GM12874 (cell line): ENCODE results near the gene CEP112.

Source experiments
- TF ChIP-seq, protein P1 (sequence below): IDR thresholded peaks from 2 replicates; pipeline ENCODE4 v1.5.1; 2011; ENCODE audit warnings: low read depth, mild to moderate bottlenecking, control low read depth, low read length, moderate library complexity; ENCODE audit not compliant: insufficient read depth

The CEP112 gene

DNA sequence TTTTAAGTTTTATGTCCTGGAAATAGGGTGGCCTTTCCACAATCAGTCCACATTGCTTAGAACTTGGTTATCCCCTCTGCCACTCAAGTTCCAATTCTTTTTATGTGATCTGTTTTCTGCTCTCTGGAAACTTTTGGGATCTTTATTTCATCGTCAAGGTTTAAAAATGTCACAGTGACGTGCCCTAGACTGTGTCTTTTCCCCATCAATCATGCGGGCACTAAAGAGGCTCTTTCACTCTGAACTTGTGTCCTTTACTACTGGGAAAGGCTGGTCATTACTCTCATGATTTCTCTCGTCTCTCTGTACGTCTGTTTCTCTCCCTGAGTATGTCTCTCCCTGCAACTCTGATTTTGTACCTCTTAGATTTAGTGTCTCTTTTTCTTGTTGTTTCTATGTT, 440.7 kb downstream of the CEP112 start:
- TF ChIP-seq, protein P1, sequence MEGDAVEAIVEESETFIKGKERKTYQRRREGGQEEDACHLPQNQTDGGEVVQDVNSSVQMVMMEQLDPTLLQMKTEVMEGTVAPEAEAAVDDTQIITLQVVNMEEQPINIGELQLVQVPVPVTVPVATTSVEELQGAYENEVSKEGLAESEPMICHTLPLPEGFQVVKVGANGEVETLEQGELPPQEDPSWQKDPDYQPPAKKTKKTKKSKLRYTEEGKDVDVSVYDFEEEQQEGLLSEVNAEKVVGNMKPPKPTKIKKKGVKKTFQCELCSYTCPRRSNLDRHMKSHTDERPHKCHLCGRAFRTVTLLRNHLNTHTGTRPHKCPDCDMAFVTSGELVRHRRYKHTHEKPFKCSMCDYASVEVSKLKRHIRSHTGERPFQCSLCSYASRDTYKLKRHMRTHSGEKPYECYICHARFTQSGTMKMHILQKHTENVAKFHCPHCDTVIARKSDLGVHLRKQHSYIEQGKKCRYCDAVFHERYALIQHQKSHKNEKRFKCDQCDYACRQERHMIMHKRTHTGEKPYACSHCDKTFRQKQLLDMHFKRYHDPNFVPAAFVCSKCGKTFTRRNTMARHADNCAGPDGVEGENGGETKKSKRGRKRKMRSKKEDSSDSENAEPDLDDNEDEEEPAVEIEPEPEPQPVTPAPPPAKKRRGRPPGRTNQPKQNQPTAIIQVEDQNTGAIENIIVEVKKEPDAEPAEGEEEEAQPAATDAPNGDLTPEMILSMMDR = no peak

DNA sequence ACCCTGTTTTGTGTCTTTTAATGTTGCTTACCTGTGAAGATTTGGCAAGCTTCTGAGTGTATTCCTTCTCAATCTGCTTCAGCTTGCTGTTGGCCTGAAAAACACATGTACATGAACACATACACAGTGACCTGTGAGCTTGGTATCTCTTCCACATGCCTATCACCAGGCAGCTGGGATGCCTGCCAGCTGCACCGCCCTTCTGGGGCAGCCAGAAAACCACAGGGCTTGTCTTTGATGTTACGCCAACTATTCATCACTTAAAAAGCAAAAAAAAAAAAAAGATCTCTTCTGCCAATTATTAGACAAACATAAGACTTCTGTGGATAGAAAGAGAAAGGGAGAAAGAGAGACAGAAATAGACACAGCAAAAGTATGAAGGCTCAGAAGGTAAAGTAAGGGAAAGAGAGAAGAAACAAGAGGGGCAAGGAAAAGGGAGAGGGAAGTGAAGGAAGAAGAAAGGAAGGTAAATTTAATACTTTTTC, 441.3 kb downstream of the CEP112 start:
- TF ChIP-seq, protein P1 = no peak

DNA sequence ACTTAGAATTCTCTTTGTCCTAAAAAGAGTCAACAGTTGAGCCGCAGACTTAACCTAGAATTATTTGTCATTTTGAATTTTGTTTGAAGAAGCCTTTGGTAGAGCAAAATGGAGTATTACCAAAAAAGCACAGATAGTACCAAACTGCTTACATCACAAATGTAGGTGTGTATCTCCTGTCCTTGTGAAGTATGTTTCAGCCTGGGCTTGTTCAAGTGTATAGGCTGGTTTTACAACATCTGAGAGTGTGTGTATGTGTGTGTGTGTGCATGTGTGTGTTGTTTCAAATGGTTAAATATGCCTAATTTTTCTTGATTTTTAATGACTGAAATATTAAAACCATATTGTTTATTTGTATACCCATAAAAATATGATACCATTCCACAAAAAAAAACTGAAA, 441.8 kb downstream of the CEP112 start:
- TF ChIP-seq, protein P1 = no peak

DNA sequence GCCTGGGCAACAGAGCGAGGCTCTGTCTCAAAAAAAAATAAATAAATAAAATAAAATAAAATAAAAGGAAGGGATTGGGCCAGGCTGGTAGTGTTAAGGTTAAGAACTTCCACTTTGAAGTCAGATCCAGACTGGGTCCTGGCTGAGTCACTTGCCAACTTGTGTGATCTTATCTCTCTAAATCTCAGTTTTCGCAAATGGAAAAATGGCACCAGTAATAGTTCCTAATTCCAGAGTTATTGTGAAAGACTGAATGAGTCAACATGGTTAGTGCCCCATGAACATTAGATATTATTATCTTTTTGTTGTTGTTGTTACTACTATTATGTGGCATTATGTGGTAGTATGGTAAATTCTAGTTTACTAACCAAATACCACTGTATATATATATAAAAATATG, 442.5 kb downstream of the CEP112 start:
- TF ChIP-seq, protein P1 = no peak

DNA sequence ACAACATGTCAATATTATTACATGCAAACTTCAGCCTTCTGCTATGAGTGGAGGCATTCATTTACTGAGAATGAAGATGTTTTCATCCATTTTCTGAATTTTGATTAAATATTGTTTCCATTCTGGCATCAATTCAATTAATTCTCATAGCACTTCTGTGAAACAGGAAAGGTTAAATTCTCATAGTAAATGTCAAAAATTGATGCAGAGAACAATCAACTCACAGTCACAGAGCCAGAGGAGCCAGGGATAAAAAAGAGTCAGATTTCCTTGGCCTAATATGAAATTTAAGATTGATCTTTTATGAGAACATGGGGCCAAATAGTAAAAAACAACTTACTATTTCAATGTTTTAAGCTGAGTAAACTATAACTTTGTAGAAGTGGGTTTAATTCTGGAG, 446.7 kb downstream of the CEP112 start:
- TF ChIP-seq, protein P1 = no peak

DNA sequence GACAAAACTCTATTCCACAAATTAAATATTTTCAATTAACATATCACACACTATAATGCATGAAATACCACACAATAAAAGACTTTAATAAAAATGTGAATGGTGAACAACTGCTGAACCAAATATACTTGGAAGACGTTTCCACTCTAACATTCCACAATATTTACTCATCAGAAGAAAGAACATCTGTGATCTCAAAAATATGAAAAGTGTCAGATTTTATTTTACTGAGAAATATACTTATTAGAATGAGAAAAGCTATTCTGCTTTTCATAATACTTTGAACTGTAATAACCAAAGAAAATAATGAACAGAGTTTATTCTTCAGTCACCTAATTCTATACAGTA, 448.7 kb downstream of the CEP112 start:
- TF ChIP-seq, protein P1 = no peak

DNA sequence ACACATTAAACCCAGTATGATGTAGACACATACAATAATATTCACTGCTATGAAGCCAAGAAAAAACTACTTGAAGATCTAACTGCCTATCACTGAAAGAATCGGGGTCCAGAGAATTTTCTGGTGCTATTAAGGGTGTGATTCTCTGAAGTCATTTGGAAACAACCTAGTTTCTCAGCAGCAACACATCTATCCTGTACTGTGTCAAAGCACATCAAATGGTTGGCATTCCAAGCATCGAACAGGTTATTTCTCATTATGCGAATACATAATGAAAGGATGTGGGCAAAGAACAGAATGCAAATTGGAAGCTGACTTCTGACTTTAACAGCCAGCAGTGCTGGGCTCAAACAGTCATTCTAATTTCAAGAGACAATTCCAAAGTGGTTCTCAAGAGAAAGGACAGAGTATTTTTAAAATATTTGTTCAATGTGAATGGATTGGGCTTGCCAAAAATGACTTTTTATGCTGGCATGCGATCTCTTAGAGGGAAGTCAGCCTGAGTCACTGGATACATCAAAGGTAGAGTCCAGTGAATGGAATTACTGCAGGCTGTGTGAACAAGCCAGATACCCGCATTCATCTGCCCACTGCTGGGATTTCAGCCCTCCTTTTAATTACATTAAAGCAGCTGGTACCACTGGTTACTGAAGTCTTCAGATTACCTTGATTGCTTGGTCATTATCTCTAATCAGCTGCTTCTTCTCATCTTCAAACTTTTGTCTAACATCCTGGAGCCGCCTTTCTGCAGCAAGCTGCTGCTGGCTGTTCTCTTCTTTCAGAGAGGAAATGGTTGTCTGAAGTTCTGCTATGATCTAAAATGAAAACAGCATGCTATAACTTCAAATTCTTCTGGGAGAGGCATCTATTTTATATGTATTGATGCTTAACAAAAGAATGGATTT, 449.3 kb downstream of the CEP112 start:
- TF ChIP-seq, protein P1 = no peak
